ENCODE results near the gene OAS1.

DNA sequence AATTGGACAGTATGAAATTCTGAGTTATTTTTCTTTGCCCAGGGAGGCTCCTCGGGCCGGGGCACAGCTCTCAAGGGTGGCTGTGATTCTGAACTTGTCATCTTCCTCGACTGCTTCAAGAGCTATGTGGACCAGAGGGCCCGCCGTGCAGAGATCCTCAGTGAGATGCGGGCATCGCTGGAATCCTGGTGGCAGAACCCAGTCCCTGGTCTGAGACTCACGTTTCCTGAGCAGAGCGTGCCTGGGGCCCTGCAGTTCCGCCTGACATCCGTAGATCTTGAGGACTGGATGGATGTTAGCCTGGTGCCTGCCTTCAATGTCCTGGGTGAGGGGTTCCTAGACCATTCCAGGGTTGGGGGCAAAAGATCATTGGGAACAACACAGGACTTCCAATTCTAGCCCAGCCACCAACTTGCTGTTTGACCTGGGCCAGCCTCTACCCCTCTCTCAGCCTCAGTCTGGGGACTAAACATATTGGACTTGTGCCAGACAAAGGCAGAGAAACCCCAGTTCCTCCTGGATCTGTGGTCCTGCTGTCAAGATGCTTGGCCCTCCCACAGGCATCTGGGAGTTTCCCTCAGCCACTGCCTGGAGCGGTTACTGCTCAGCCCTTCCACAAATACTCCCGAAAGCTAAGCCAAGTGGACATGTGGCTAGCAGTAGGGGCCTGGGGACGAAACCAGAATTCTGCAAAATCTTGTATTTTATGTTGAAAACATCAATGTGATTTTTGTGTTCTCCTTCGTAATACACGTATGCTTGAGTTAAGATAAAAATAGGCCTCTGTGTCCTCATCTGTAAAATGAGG, 35.0 kb downstream of the OAS1 start:
- no peak for TF ChIP-seq POLR2A (IDR thresholded peaks at IDR 0.05)
- TF ChIP-seq, protein P1, sequence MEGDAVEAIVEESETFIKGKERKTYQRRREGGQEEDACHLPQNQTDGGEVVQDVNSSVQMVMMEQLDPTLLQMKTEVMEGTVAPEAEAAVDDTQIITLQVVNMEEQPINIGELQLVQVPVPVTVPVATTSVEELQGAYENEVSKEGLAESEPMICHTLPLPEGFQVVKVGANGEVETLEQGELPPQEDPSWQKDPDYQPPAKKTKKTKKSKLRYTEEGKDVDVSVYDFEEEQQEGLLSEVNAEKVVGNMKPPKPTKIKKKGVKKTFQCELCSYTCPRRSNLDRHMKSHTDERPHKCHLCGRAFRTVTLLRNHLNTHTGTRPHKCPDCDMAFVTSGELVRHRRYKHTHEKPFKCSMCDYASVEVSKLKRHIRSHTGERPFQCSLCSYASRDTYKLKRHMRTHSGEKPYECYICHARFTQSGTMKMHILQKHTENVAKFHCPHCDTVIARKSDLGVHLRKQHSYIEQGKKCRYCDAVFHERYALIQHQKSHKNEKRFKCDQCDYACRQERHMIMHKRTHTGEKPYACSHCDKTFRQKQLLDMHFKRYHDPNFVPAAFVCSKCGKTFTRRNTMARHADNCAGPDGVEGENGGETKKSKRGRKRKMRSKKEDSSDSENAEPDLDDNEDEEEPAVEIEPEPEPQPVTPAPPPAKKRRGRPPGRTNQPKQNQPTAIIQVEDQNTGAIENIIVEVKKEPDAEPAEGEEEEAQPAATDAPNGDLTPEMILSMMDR (IDR thresholded peaks at IDR 0.05): no peak
